Fibroblast of peridontal ligament (primary cell): ENCODE results near the gene ADIPOR1.
A peak's percentile ranks its signal among the peaks of the same experiment; 100 is the strongest.

Source experiments
- DNase-seq: peaks from one replicate; pipeline ENCODE4 v3.0.0-alpha.2; 2010; ENCODE audit errors: extremely low read depth

ADIPOR1 gene

DNA sequence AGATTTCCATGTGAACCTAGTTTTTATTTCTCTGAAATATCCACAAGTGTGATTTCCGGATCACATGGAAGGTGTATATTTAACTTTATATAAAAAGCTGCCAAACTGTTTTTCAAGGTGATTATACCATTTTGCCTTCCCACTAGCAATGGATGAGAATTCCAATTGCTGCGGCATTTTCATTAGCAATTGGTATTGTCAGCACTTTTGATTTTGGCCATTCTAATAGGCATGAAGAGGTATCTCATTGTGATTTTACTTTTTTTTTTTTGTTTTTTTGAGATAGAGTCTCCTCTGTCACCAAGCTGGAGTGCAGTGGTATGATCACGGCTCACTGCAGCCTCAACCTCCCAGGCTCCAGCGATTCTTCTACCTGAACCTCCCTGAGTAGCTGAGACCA, 13.9 kb upstream of the ADIPOR1 start:
- no peak for DNase-seq

DNA sequence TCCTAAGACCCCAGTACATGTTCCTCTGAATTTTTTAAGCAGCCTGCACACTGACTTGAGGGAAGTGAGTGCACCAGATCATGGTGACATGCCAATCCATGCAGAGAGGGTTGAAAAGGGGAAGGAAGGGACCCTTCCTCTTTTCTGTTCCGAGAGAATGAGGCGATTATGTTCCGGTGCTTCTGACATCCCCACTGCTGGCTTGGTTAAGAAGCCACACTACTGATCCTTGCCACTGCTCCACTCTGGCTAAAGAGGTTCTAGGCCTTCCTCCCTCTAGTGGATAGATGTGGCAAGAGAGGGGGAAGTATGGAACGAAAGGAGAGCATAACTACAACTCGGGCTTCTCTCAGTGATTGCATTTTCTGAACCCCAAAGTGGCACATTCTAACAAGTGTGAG, 10.8 kb upstream of the ADIPOR1 start:
- peak; percentile 64 for DNase-seq

DNA sequence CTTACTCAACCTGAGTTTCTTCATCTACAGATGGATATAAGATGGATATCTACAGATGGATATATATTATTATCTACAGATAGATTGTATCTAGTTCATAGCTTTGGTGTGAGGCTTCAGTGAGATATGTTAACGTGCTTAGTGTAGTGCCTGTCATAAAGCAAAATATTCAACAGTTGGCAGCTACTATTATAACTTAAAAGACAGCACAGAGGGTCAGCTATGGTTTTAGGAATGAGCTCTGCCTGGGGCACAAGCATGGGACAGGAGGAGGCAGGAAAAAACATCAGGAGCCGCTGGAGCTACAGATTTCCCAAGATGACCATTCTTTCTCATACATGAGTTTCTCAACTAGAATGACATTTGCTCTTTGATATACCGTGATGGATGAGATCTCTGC, 10.2 kb upstream of the ADIPOR1 start:
- no peak for DNase-seq

DNA sequence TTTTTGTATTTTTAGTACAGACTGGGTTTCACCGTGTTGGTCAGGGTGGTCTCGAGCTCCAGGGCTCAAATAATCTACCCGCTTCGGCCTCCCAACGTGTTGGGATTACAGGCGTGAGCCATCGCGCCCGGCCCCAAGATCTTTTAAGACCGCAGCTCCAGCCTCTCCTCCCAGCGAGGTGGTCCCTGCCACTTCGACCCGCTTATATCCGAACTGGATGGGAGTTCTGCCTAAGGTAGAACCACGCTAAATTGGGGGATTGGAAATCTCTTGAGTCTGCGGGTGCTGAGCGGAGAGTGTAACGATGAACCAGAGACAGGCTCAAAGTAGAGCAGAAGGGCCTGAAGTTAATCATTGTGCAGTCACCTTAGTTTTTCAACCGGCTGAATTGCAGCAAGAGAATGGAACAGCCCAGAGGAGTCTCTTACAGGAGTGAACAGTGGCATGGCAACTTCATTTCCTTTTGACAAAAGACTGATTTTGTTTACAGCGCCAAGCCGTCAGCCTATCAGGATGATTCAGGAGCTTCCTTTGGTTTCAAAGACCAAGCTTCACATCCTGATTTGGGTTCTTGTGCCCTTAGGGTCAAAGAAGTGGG, 9.7 kb upstream of the ADIPOR1 start:
- peak; percentile 5 for DNase-seq

DNA sequence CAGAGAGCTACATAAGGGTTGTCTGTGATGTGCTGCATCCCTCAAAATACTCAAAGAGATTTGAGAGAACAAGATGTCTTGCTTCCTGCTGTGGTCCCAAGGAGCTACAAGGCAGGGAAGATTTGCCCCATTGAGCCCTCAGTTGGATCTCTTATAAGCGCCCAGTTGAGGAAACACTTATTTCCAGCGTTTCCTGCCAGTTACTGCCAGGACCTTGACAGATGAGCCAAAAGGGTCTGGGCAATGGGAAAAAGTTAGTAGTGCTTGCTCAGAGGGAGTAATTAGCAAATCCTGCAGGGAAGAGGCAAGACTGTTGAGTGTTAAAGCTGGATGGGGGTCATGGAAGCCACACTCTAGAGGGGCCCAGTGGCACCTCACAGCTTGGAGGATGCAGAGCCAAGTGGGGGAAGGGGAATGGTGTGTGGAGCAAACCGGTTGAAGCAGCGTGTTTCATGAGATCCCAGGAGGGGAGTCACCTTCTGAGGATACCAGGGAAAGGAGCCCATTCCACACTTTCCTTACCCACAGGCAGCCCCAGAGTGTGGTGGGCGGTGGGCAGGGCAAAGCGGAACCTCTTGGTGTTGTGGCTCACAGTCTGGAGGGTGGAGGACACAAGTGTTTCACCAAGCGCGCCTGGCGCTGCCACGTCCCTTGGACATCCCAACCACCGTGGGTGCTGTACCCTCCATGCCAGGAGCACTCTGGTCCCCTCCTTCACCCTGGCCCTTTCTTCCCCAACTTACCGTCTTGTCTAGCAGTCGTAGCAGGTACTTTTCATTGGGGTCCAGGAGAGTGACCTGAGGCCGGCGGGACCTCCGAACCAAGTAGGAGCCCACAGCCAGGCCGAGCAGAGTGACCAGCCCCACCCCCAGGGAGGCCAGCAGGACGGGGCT, 8.1 kb upstream of the ADIPOR1 start:
- no peak for DNase-seq

DNA sequence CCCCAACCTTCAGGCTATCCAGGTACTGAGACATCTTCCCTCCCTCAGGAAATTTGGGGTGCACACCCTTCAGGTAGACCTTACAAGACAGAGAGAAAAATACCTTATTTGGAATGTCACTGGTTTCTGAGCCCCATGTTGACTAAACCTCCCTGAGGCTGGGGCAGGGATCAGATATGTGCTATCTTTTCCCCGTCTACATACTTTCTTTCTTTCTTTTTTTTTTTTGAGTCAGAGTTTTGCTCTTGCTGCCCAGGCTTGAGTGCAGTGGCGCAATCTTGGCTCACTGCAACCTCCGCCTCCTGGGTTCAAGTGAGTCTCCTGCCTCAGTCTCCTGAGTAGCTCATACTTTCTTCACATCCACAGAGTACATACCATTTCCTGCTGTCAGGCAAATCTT, 7.3 kb upstream of the ADIPOR1 start:
- no peak for DNase-seq

DNA sequence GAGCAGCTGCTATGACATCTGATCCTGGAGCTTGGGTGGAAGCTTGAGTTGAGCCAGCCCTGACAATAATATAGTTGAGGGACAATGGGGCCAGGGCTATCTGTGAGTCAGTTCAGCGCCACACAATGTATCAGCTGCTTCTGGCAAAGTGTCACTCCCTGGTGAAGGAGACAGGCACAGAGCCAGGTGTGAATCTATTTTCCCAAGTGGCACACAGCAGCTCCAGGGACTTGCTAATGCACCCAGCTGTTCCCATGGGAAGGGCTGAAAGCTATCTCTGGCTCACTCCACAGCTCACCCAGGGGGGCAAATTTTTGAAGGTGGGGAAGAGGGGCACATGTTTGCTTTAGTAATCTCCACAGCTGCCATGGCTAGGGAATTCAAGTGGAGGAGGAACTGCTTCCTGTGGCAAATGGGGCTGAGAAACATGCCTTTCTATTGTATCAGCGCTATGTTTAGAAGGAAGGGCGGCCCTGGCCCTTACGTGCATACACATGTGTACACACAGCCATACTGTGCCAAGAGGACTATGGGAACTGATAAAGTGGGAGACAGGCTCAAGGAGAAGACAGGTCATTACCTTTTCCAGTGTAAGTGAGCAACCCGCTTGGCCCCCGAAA, 6.8 kb upstream of the ADIPOR1 start:
- peak; percentile 9 for DNase-seq

DNA sequence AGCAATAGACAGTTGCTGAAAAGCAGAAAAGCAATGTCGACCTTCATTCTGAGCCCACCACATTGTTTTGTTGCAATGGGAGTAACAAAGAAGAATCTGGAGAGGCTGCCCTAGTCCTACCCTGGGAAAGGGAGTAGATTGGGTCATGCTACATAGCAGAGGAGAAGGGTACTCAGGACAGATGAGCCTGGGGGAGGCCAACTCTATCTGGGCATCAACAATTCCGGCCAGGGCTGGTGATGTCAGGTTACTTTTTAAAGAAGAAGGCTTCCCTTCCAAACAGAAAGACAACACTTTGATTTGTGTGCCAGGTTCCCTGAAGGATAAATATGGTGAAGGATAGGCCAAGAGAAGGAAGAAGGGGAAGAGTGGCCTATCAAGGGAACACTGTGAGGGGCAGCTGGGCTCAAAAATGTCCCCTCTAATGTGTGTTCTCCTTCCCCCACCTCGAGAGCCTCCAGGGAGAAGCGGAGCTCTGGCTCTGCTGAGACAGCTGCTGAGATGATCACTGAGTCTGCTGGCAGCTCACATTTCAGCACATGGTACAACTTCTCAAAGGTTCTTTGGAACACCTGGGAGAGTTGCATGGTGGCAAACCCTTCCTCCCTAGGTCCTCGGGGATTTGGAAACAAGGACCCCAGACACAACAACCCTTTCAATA, 3.2 kb upstream of the ADIPOR1 start:
- DNase-seq = no peak

DNA sequence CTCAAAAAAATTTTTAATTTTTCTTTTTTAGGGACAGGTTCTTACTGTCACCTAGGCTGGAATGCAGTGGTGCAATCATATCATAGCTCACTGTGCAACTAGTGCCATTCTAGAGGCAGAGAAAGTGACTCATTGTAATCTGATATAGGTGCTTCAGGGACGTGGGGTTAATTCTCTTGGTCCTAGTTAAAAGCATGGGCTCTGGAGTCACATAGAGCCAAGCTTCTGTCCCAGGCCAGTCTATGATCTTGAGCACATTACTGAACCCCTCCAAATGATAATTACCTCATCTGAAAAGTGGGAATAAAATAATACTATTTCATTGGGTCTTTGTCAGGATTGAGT, 1.1 kb upstream of the ADIPOR1 start:
- peak; percentile 37 for DNase-seq

DNA sequence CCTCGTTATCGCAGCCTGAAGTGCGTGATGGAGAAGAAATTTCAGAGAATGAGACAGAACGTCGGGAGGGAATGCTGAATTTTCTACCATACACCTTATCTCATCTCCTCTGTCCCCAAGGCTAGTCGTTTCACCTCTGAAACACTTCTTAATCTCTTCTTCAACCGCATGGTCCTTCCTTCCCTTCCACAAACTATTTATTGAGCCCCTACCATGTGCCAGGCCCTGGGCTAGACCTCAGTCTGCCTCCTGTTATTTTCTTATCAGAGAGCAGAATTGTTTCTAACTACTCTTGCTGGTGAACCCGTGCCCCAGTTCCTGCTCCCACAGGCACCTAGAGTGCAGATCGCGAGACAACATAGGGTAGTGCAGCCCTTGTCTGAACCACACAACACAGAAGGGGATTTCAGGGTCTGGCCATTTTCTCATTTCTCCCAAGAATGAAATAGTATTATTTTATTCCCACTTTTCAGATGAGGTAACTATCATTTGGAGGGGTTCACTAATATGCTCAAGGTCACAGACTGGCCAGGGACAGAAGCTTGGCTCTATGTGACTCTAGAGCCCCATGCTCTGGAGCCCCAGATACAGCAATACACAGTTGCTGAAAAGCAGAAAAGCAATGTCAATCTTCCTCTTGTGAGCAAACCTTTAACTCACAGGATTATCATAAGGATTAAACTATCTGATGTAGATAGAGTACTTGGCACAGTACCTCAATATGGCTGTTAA, 598 bp upstream of the ADIPOR1 start:
- DNase-seq = no peak

DNA sequence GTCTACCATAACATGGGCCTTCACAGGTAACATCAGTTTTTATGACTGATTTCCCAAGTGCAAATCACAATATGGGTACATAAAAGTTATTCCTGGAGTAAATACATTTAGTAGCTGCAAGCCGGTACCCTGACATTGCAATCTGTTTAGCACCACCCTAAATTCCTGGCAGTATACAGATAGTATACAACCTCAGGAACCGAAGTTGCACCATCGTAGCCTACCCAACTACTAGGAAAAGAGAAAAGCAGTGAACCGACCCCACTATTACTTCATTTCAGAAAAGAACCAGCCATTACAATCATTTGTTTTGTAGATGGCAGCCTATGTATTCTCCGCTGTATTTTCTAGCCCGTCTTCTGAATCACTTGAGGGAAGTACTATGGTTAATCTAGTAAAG, 1.1 kb downstream of the ADIPOR1 start:
- no peak for DNase-seq

DNA sequence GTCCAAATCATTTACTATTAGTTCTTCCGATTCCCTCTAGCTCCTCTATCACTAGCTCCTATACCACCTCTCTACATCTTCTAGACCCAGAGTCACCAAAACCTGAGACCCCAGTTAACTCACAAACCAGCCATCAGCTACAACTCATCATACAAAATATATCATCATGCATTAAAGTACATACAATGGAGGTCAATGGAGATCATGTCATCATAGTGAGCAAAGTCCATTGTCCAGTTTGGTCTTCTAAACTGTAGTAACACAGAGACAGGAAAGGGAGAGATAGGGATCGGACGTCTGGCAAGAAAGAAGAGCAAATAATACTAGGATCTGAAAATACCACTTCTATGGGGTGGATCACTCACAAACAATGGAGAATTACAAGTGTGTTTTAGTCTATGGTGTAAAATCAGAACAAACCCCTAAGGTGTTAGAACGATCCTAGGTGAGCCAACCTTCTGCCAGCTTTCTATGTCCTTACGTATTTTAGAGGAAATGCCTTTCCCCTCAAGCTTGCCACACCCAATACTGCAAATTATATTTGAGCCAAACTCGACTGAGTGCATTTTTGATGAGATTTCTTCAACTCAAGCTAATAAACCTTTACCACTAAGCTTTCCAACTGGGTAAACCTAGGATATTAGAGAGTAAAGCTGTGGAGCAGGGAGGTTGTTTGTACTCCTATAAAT, 3.9 kb downstream of the ADIPOR1 start:
- DNase-seq = no peak

DNA sequence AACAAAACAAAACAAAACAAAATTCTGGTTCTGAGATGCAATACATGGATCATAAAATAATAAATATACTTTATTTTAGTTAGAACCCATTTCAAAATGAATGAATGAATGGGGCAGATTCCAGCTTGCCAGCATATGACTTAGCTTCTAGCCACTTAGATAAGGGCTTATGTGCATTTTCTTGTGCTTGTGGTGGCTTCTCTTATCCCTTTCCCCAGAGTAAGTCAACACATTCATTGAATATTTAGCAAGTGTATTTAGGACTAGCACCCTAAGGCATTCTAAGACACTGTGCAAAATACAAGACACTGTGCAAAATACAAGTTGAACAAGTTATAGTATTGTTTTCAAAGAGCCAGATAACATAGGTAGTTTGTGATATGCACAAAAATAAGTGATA, 4.7 kb downstream of the ADIPOR1 start:
- no peak for DNase-seq

DNA sequence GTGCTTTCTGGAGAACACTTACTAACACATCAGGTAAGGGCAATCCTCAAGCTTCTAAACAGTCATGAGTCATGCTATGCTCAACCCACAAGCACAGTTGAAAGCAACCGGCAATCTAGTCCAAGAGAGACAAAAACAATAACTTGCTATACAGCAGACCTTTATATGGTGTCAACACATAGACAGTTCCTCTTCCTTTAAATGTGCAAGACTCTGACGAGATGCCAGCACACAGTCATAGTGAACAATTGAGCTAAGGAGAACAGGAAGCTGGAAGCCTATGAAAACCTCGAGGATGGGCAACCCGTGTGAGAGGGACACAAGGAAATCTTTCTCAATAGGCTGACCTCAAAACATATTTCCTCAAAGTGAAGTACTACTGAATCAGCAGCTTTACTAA, 5.3 kb downstream of the ADIPOR1 start:
- DNase-seq = peak; percentile 29

DNA sequence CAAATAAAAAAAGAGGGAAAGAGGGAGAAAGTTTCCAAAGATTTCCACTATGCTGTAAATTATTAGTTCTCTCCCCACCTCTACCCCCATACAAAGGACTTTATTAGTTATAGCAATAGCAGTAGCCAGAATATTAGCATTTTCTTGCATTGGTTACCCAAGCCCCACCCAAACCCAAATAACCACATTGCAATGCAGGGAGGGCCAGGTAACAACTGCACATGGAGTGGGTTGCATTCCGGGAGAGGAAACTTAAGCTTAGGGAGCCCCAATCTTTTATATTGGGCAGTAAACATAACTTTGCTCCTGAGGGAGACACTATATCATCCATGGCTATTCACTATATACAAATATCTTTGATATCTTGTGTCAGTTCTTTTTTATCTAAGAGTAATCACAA, 6.0 kb downstream of the ADIPOR1 start:
- DNase-seq = no peak

DNA sequence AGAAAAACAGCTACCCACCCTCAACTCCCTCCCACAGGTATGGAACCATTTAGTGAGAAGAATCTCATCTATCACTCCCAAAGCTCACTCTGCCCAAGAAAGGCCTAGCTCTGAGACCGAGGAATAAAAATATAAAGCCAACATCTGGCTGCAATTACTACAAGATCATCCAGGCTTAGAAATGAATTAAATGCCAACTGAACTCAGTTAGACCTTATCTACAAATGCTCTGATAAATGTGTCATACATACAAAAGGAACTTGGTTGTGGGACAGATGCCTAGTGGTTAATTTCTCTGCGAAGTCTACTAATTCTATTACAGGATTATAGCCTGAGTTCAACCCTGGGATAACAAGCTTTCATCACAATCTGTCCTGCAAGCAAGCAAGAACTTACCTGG, 6.7 kb downstream of the ADIPOR1 start:
- peak; percentile 42 for DNase-seq

DNA sequence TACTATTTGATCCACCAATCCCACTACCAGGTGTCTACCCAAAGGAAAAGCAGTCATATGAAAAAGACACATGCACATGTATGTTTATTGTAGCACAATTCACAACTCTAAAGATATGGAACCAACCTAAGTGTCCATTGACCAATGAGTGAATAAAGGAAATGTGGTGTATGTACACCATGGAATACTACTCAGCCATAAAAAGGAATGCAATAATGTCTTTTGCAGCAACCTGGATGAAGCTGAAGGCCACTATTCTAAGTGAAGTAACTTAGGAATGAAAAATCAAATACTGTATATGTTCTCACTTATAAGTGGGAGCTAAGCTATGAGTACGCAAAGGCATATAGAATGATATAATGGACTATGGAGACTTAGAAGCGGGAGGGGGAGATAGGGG, 12.6 kb downstream of the ADIPOR1 start:
- no peak for DNase-seq

DNA sequence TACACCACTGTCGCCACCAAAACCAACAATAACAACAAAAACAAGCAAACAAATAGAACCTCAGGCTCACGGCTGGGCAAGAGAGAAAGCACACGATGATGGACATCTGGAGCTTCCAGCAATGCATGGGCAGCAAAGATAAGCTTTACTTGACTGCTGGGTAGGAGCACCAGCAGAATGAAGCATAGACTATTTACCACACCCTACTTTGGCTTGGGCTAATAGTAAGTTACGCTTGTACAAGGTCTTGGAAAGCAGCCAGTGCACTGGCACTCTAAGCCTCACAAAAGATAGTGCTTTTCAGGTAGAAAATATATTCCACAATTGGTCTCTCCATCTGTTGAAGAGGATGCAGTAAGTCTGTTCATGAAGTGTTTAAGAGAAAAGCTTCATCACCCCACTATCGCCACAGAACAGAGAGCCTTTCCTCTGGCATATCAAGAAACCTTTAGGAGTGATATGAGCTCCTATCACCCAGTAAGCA, 13.6 kb downstream of the ADIPOR1 start:
- no peak for DNase-seq

DNA sequence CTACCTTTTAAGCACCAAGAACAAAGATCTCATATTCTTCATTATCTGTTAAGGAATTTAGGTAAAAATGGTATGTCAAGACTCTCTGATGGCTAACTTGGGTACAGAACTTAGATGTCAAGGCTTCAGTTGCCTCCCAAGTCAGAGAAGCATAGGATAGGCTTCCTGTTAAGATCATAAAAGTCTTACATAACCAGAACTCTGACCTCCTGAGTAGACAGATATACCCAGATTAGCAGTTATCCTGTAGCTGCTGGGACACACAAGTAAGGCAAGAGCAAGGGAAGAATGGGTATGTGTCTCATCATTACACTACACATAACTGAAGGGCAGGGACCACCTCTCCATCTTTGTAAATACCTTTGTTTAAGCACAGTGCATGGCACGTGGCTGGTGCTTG, 15.7 kb downstream of the ADIPOR1 start:
- no peak for DNase-seq

DNA sequence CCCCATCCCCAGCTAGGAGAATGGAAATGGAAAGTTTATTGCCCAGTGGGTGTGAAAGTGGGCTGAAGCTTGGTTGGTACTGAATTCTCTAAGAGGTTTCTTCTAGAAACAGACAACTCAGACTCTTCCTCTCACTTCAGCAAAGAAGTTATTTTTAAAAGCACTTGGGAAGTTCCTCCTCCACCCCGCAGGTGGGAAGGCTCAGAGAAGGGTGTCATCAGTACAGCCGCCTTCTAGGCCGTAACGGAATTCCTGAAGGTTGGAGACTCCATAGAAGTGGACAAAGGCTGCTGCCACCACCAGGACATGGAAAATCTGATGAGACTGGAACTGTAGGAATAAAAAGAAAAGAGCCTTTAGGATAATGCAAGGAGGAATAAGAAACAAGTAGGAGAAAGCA, 16.7 kb downstream of the ADIPOR1 start:
- no peak for DNase-seq

DNA sequence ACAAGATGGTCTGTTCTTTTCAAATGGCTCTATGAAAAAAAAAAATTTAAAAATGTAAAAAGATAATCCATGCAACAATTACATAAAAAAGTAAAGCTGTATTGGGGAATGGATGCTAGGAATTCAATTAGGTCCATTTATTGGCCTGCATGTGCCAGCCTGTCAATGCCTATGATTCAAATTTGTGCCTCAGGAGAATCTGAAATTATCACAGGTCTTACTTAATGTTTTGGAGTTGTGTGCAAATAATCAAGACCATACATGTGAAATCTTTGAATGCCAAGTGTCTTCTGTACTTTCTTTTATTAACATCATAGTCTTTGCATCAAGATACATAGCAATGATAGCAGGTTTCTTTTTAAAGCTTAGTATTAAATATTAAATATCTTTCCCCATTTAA, 17.6 kb downstream of the ADIPOR1 start:
- no peak for DNase-seq
